A549 treated with Mapracorat at 1 μM for 4 hours (cell line): ENCODE results near the gene PARK7. TPM values are rescaled to one million over a fixed set of nuclear protein-coding genes. Genes with fewer than 3 reads are reported as not detected.

Source experiments
- total RNA-seq: library from RNA; stranded (reverse); fragments of 200-300 nt; extraction: Qiagen RNA extraction; gene quantifications from 5 replicates; pipeline ENCODE4 v1.2.3, GENCODE V29; 2022

Gene PARK7
- total RNA-seq: 337 to 384 TPM (median 364 TPM) in 5 replicates

DNA sequence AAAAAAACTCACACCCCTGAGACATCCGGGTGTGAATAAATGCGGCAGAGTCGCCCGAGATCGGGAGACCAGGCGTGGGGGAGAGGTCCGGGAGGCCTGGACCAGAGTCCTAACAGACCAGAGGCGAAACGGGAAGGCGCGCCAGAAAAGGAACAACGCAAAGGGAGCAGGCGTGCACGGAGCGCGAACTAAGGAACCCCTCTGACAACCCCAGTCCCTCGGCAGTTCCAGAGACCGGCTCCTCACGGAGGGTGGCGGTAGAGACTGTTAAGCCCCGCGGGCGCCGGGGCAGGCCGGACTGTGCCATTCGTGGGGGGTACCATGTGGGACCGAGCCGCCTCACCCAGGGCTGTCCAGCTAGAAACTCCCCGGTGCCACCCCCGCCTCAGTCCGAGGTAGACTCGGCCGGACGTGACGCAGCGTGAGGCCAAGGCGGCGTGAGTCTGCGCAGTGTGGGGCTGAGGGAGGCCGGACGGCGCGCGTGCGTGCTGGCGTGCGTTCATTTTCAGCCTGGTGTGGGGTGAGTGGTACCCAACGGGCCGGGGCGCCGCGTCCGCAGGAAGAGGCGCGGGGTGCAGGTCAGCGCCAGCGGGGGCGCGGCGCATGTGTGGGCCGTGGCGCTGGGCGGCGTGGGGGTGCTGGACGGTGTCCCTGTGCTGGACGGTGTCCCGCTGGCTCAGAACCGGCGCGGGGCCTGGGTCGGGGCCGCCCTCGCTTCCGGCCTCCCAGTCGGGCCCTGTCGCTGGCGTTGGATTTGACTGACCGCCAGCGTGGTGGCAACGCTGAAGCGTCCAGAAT lies at the start of gene PARK7:
Gene PARK7, plus strand, starts transcription at position 496 of the 798 bp plus-strand sequence. CDS start 1,075 bp downstream, outside the sequence.

DNA sequence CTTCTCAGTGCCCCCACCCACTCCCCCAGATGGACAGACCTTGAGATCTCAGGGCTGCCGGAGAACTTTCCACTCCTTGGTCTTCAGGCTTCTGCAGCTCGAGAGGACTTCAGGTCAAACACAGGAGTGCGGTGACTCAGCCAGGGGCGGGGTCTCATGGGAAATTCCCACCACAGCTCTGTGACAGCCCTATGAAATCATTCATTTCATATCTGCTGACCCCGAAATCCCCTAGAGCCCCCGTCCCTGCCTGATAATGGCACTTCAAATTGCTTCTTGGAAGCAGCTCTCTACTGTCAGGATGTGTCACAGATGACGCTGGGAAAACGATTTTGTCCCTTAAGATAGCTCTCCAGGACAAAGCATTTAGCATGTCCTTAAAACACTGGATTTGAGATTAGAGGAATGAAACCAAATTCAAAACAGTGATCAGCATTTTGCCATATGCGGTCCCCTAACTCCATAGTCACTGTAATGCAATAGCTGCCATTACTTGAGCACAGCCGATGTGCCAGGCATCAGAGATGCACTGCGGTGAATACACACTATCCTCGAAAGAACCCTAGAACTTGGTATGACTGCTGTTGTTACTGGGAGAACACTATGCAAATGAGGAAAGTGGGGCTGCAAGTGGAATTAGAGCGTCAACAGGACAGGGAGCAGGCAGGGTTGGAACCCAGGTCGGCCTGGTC lies 20.6 kb upstream of the PARK7 start, which contains the start of gene TNFRSF9:
Gene TNFRSF9, minus strand, starts transcription at position 95 of the 692 bp plus-strand sequence. CDS start 845 bp downstream, outside the sequence.

GRCh38 chr1:8026153-8026975 lies 64.9 kb downstream of the PARK7 start, which contains the start of gene ERRFI1:
ERRFI1 (minus strand) TSS chr1:8026309; CDS start chr1:8015619, 10,690 bp downstream.

Other genes with a start within 250 kb of the PARK7 start
- 67.0 to 76.7 TPM (median 70.0 TPM) in 5 replicates for gene VAMP3, start 190.4 kb upstream of the PARK7 start, total RNA-seq
- 0.56 to 0.98 TPM (median 0.92 TPM) in 5 replicates for gene PER3, start 177.4 kb upstream of the PARK7 start, total RNA-seq
- not detected in 5 replicates for gene UTS2, start 108.6 kb upstream of the PARK7 start, total RNA-seq
- gene TNFRSF9, start 20.9 kb upstream of the PARK7 start, total RNA-seq: 1.8 to 3.3 TPM (median 2.5 TPM) in 5 replicates
- gene ERRFI1, start 64.6 kb downstream of the PARK7 start, total RNA-seq: 174 to 230 TPM (median 220 TPM) in 5 replicates